OCI-LY1 (cell line): ENCODE results near the gene C12orf43.

ENCODE experiments used
- H2AFZ ChIP-seq: fragments of 200-600 bp; sonication (generic), shearing (Covaris generic); 2 replicates; pipeline ENCODE4 v1.6.0; 2014; ENCODE audit warnings: antibody characterized with exemption, mild to moderate bottlenecking, low read length
- H3F3A ChIP-seq: fragments of 200-600 bp; sonication (generic), shearing (Covaris generic); 2 replicates; pipeline ENCODE4 v1.6.0; 2014; ENCODE audit warnings: mild to moderate bottlenecking, antibody characterized with exemption, low read length, moderate library complexity; ENCODE audit not compliant: insufficient read depth
- H3K27ac ChIP-seq: fragments of 200-600 bp; sonication (generic); 2 replicates; pipeline ENCODE4 v1.5.1; 2014; ENCODE audit warnings: low read length, mixed run types, mild to moderate bottlenecking, low read depth; ENCODE audit not compliant: poor library complexity, severe bottlenecking
- H3K27me3 ChIP-seq: fragments of 200-600 bp; sonication (generic); 2 replicates; pipeline ENCODE4 v1.6.0; 2014; ENCODE audit warnings: antibody characterized with exemption, mild to moderate bottlenecking, low read length, moderate library complexity; ENCODE audit not compliant: insufficient read depth
- H3K36me3 ChIP-seq: fragments of 200-600 bp; sonication (generic); 2 replicates; pipeline ENCODE4 v1.6.1; 2014; ENCODE audit warnings: mild to moderate bottlenecking, antibody characterized with exemption, low read length, moderate library complexity, mixed read lengths; ENCODE audit not compliant: insufficient read depth
- H3K4me1 ChIP-seq: fragments of 200-600 bp; sonication (generic); 2 replicates; pipeline ENCODE4 v1.5.1; 2014; ENCODE audit warnings: mild to moderate bottlenecking, low read length, moderate library complexity; ENCODE audit not compliant: insufficient read depth, severe bottlenecking
- H3K4me2 ChIP-seq: fragments of 200-600 bp; sonication (generic), shearing (Covaris generic); 2 replicates; pipeline ENCODE4 v1.6.1; 2014; ENCODE audit warnings: low read length
- H3K4me3 ChIP-seq: fragments of 200-600 bp; sonication (generic); 2 replicates; pipeline ENCODE4 v1.5.1; 2014; ENCODE audit warnings: low read length, low read depth, mild to moderate bottlenecking, mixed read lengths; ENCODE audit not compliant: poor library complexity, severe bottlenecking
- H3K79me2 ChIP-seq: fragments of 200-600 bp; shearing (Covaris generic); 2 replicates; pipeline ENCODE4 v1.6.1; 2016; ENCODE audit warnings: mixed run types, low read length, mixed read lengths; ENCODE audit not compliant: insufficient read depth
- H3K9ac ChIP-seq: fragments of 200-600 bp; sonication (generic), shearing (Covaris generic); 2 replicates; pipeline ENCODE4 v1.6.1; 2014; ENCODE audit warnings: mild to moderate bottlenecking, low read length, mixed read lengths
- H3K9me2 ChIP-seq: fragments of 200-600 bp; sonication (generic), shearing (Covaris generic); 2 replicates; pipeline ENCODE4 v1.6.1; 2014; ENCODE audit warnings: low read depth, mild to moderate bottlenecking, low read length, mixed read lengths
- H3K9me3 ChIP-seq: fragments of 200-600 bp; shearing (Covaris generic); 2 replicates; pipeline ENCODE4 v1.6.1; 2014; ENCODE audit warnings: low read length, mixed read lengths
- H4K20me1 ChIP-seq: fragments of 200-600 bp; sonication (generic), shearing (Covaris generic); 2 replicates; pipeline ENCODE4 v1.6.0; 2016; ENCODE audit warnings: mild to moderate bottlenecking, low read length; ENCODE audit not compliant: insufficient read depth
- CTCF ChIP-seq: fragments of 200-600 bp; sonication (generic), shearing (Covaris generic); IDR thresholded peaks from 2 replicates; pipeline ENCODE4 v1.5.1; 2017; ENCODE audit warnings: mild to moderate bottlenecking, antibody characterized with exemption, low read length, moderate library complexity, mixed read lengths
- EZH2 ChIP-seq: fragments of 200-600 bp; sonication (generic), shearing (Covaris generic); IDR thresholded peaks from 2 replicates; pipeline ENCODE4 v1.8.0; 2017; ENCODE audit warnings: borderline replicate concordance, mixed run types, mild to moderate bottlenecking, antibody characterized with exemption, low read length, moderate library complexity, mixed read lengths

C12orf43 gene

GRCh38 chr12:120996133-120996746 is 20.0 kb downstream of the C12orf43 start:
- Histone ChIP-seq H3K9me2 (no peaks in the 10 kb centered on the region), H3K4me1 (no peaks in the 10 kb centered on the region), H3K27ac (no peak overlapping the region), H2AFZ (no peak overlapping the region), H4K20me1 (no peaks in the 10 kb centered on the region), H3K36me3 (no peaks in the 10 kb centered on the region), H3K9me3 (no peaks in the 10 kb centered on the region), H3K9ac (no peak overlapping the region), H3K4me3 (no peak overlapping the region), H3K27me3 (no peaks in the 10 kb centered on the region), H3K79me2 (no peaks in the 10 kb centered on the region), H3F3A (no peaks in the 10 kb centered on the region), H3K4me2 (no peak overlapping the region)
- TF ChIP-seq EZH2 (no peak), CTCF (no peak)

GRCh38 chr12:120994589-120995337 is 21.5 kb downstream of the C12orf43 start:
- no peaks in the 10 kb centered on the region for H3K79me2 ChIP-seq
- H3F3A ChIP-seq = no peaks in the 10 kb centered on the region
- H3K4me2 ChIP-seq = no peak overlapping the region
- no peak overlapping the region for H3K27ac ChIP-seq
- no peaks in the 10 kb centered on the region for H3K9me2 ChIP-seq
- no peaks in the 10 kb centered on the region for H3K9me3 ChIP-seq
- no peak overlapping the region for H2AFZ ChIP-seq
- H3K9ac ChIP-seq = no peak overlapping the region
- H3K4me1 ChIP-seq = no peaks in the 10 kb centered on the region
- no peak for TF ChIP-seq EZH2
- no peaks in the 10 kb centered on the region for H4K20me1 ChIP-seq
- H3K27me3 ChIP-seq = no peaks in the 10 kb centered on the region
- no peaks in the 10 kb centered on the region for H3K36me3 ChIP-seq
- no peak overlapping the region for H3K4me3 ChIP-seq

GRCh38 chr12:120994059-120994458 is 22.2 kb downstream of the C12orf43 start:
- no peaks in the 10 kb centered on the region for H3F3A ChIP-seq
- no peak overlapping the region for H3K4me2 ChIP-seq
- H3K9me3 ChIP-seq = no peaks in the 10 kb centered on the region
- no peak overlapping the region for H3K4me3 ChIP-seq
- H3K9me2 ChIP-seq = no peaks in the 10 kb centered on the region
- no peaks in the 10 kb centered on the region for H3K4me1 ChIP-seq
- no peak overlapping the region for H3K27ac ChIP-seq
- no peak overlapping the region for H3K9ac ChIP-seq
- no peak overlapping the region for H2AFZ ChIP-seq
- no peaks in the 10 kb centered on the region for H4K20me1 ChIP-seq
- no peak for TF ChIP-seq CTCF
- TF ChIP-seq EZH2 = no peak
- H3K36me3 ChIP-seq = no peaks in the 10 kb centered on the region
- H3K27me3 ChIP-seq = no peaks in the 10 kb centered on the region; the same call in 1 of the 2 replicates
- H3K79me2 ChIP-seq = no peaks in the 10 kb centered on the region
